HCT116 (cell line): ENCODE data around the gene TMEM38A. TPM values are rescaled to one million over a fixed set of nuclear protein-coding genes. Genes with fewer than 3 reads are reported as not detected.

Experiments
- ATAC-seq: fragments of 200-7000 bp; cut with Tn5 transposase; 2 replicates; pipeline ENCODE4 v1.9.1; 2020; ENCODE audit warnings: mild to moderate bottlenecking, moderate library complexity
- BruUV-seq: library from RNA; stranded (reverse); fragments of 400-500 nt; replicated peaks from 2 replicates; lab custom pipeline; 2021; lab: Mats Ljungman, UMichigan
- CTCF ChIA-PET: fragments of 300-600 bp; sonication (Branson Sonifier 250); formaldehyde crosslinking; loops from one replicate; lab custom pipeline; 2021; ENCODE audit warnings: antibody characterized with exemption; lab: Charles Lee
- POLR2A ChIA-PET: fragments of 300-600, 350-600 bp; sonication (Branson Sonifier 250); formaldehyde crosslinking; loops from one replicate; lab custom pipeline; 2021; ENCODE audit warnings: antibody characterized with exemption; lab: Charles Lee
- RAD21 ChIA-PET, 2 experiments: fragments of 300-600 bp; sonication (Branson Sonifier 250); formaldehyde crosslinking; loops; one replicate each; lab custom pipeline; 2023; ENCODE audit warnings: low total read pairs in 2 of 2; ENCODE audit not compliant: uncharacterized antibody in 2 of 2, unreplicated experiment in 2 of 2, low non-redundant PET in 1 of 2; lab: Charles Lee
- DNase-seq: peaks from one replicate; pipeline ENCODE4 v3.0.0-alpha.2; 2010; ENCODE audit warnings: low read depth, low spot score
- H2AFZ ChIP-seq: fragments of 200-600 bp; shearing (Covaris generic), sonication (generic); 2 replicates; pipeline ENCODE4 v1.6.1; 2017; ENCODE audit warnings: low read depth, mixed run types, mixed read lengths, antibody characterized with exemption, low read length; ENCODE audit not compliant: poor library complexity, severe bottlenecking
- H3K27ac ChIP-seq: 2 replicates; pipeline ENCODE4 v1.5.1; 2012; ENCODE audit warnings: low read depth, low read length
- H3K27me3 ChIP-seq: fragments of 200-600 bp; sonication (generic); 2 replicates; pipeline ENCODE4 v1.6.1; 2016; ENCODE audit warnings: mixed run types, low read length, mixed read lengths; ENCODE audit not compliant: insufficient read depth
- H3K36me3 ChIP-seq, 2 experiments: fragments of 200-500 bp in 1 of 2; fragments of 200-600 bp in 1 of 2; sonication (Bioruptor generic) in 1 of 2; sonication (generic) in 1 of 2; 2 replicates each; pipeline versions ENCODE4 v1.5.1 to v1.6.1; 2014 to 2016; ENCODE audit warnings: low read length in 2 of 2, inconsistent platforms in 1 of 2, mixed read lengths in 1 of 2, mixed run types in 1 of 2; ENCODE audit not compliant: insufficient read depth in 2 of 2, control insufficient read depth in 1 of 2
- H3K4me1 ChIP-seq, 2 experiments: fragments of 200-600 bp in 1 of 2; sonication (generic) in 1 of 2; 2 replicates each; pipeline versions ENCODE4 v1.5.1 to v1.6.1; 2012 to 2017; ENCODE audit warnings: low read length in 2 of 2, inconsistent platforms in 1 of 2, mild to moderate bottlenecking in 1 of 2, mixed read lengths in 1 of 2, mixed run types in 1 of 2, moderate library complexity in 1 of 2; ENCODE audit not compliant: insufficient read depth in 2 of 2, control insufficient read depth in 1 of 2
- H3K4me2 ChIP-seq: fragments of 200-600 bp; sonication (generic); 2 replicates; pipeline ENCODE4 v1.6.1; 2017; ENCODE audit warnings: mixed run types, low read length, mixed read lengths
- H3K4me3 ChIP-seq, 2 experiments: fragments of 200-600 bp in 1 of 2; sonication (generic) in 1 of 2; replicated peaks in 1 of 2; 2 replicates each; pipeline ENCODE4 v1.5.1; 2011 to 2016; ENCODE audit warnings: low read length in 2 of 2, control low read depth in 1 of 2, low read depth in 1 of 2, mild to moderate bottlenecking in 1 of 2, mixed read lengths in 1 of 2, mixed run types in 1 of 2
- H3K79me2 ChIP-seq: fragments of 200-600 bp; sonication (generic); 2 replicates; pipeline ENCODE4 v1.6.1; 2017; ENCODE audit warnings: mild to moderate bottlenecking, mixed run types, low read length, moderate library complexity, mixed read lengths; ENCODE audit not compliant: insufficient read depth
- H3K9ac ChIP-seq: fragments of 200-600 bp; sonication (generic); 2 replicates; pipeline ENCODE4 v1.6.1; 2016; ENCODE audit warnings: low read length, mixed read lengths
- H3K9me2 ChIP-seq: fragments of 200-600 bp; sonication (generic), shearing (Covaris generic); 2 replicates; pipeline ENCODE4 v1.6.1; 2017; ENCODE audit warnings: mixed run types, mild to moderate bottlenecking, moderate library complexity; ENCODE audit not compliant: insufficient read depth
- H3K9me3 ChIP-seq, 2 experiments: fragments of 200-500 bp in 1 of 2; fragments of 200-600 bp in 1 of 2; sonication (Bioruptor generic) in 1 of 2; sonication (generic) in 1 of 2; 2 replicates each; pipeline ENCODE4 v1.6.1; 2014 to 2017; ENCODE audit warnings: low read length in 2 of 2, mixed read lengths in 2 of 2, inconsistent platforms in 1 of 2, low read depth in 1 of 2, mild to moderate bottlenecking in 1 of 2, mixed run types in 1 of 2, moderate library complexity in 1 of 2; ENCODE audit not compliant: control insufficient read depth in 1 of 2, insufficient read depth in 1 of 2
- H4K20me1 ChIP-seq: fragments of 200-600 bp; sonication (generic), shearing (Covaris generic); 2 replicates; pipeline ENCODE4 v1.6.1; 2017; ENCODE audit warnings: mixed run types, mild to moderate bottlenecking, moderate library complexity; ENCODE audit not compliant: insufficient read depth
- EZH2phosphoT487 ChIP-seq: fragments of 200-600 bp; IDR thresholded peaks from 2 replicates; pipeline ENCODE4 v1.6.1; 2018; ENCODE audit warnings: antibody characterized with exemption, borderline replicate concordance
- FOSL1 ChIP-seq: IDR thresholded peaks from 2 replicates; pipeline ENCODE4 v1.6.1; 2012; ENCODE audit warnings: low read depth
- RAD21 ChIP-seq: IDR thresholded peaks from 2 replicates; pipeline ENCODE4 v1.6.1; 2012; ENCODE audit warnings: low read depth, mild to moderate bottlenecking
- REST ChIP-seq: IDR thresholded peaks from 2 replicates; pipeline ENCODE4 v1.6.1; 2012; ENCODE audit warnings: low read depth
- SRF ChIP-seq: IDR thresholded peaks from 2 replicates; pipeline ENCODE4 v1.6.1; 2012; ENCODE audit warnings: low read depth
- TCF7L2 ChIP-seq: IDR thresholded peaks from 2 replicates; pipeline ENCODE4 v1.7.0; 2011; ENCODE audit warnings: borderline replicate concordance, inconsistent platforms; ENCODE audit not compliant: insufficient read depth, insufficient read length; ENCODE audit errors: extremely low read depth
- ZFX ChIP-seq: fragments of 450-650 bp; IDR thresholded peaks from 2 replicates; pipeline ENCODE4 v1.6.1; 2017
- intact Hi-C: fragments of 100-400 bp; cut with micrococcal nuclease; formaldehyde crosslinking; loops from 2 replicates; pipeline ENCODE4 v1.10.0; 2022
- total RNA-seq: library from RNA; stranded (reverse); gene quantifications from one replicate; pipeline ENCODE4 v1.2.1, GENCODE V29; 2021; ENCODE audit not compliant: unreplicated experiment
- TF ChIP-seq, protein P1 (sequence below): IDR thresholded peaks from 2 replicates; pipeline ENCODE4 v1.6.1; 2012
- TF ChIP-seq, protein P2 (sequence below): IDR thresholded peaks from 2 replicates; pipeline ENCODE4 v1.6.1; 2012

Gene TMEM38A
- total RNA-seq, 1 experiment from 2014 or later: 9.0 TPM

DNA sequence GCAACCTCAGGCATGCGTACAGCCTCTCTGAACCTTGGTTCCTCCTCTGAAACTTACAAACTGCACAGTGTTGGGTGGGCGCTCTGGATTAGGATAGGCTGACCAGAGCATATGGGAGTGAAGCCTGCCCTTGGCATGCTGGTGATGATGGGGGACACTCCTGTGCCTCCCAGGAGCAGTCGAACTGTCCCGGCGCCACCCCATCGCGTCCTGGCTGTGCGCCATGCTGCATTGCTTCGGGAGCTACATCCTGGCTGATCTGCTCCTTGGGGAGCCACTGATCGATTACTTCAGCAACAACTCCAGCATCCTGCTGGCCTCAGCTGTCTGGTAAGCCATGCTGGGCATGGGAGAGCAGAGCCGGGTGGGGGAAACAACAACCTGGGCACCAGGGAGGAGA lies 18.9 kb downstream of the TMEM38A start (continued):
- TF ChIP-seq REST: no peak
- TF ChIP-seq, protein P1, sequence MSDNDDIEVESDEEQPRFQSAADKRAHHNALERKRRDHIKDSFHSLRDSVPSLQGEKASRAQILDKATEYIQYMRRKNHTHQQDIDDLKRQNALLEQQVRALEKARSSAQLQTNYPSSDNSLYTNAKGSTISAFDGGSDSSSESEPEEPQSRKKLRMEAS: no peak
- no peak for TF ChIP-seq RAD21
- TF ChIP-seq ZFX: no peak
- TF ChIP-seq, protein P2, sequence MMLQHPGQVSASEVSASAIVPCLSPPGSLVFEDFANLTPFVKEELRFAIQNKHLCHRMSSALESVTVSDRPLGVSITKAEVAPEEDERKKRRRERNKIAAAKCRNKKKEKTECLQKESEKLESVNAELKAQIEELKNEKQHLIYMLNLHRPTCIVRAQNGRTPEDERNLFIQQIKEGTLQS: no peak
- TF ChIP-seq FOSL1: no peak
- no peak for TF ChIP-seq TCF7L2
- no peak for TF ChIP-seq SRF

GRCh38 chr19:16682539-16682938 lies 21.6 kb downstream of the TMEM38A start:
- H3K4me1 ChIP-seq: peaks cover 16 to 31% of the 10 kb centered on the region in 2 experiments
- no peak overlapping the region for H3K9ac ChIP-seq
- H2AFZ ChIP-seq: no peak overlapping the region
- RAD21 ChIA-PET: no interaction called here
- H3K27me3 ChIP-seq: no peaks in the 10 kb centered on the region
- intact Hi-C loops: no loop called here
- no TSS peak for BruUV-seq
- no peak overlapping the region for H3K4me2 ChIP-seq
- H3K79me2 ChIP-seq: no peaks in the 10 kb centered on the region
- H4K20me1 ChIP-seq: no peaks in the 10 kb centered on the region
- H3K9me3 ChIP-seq: no peaks in the 10 kb centered on the region
- H3K27ac ChIP-seq: no peak overlapping the region
- TF ChIP-seq EZH2phosphoT487: no peak
- DNase-seq (no peak), ATAC-seq (no peak)
- CTCF ChIA-PET: no interaction called here
- H3K9me2 ChIP-seq: no peaks in the 10 kb centered on the region
- POLR2A ChIA-PET: no interaction called here
- peaks cover 2 to 19% of the 10 kb centered on the region in 2 experiments; a peak in 1 of 4 replicates for H3K36me3 ChIP-seq
- H3K4me3 ChIP-seq: no peak overlapping the region
